Body of pancreas (tissue), 4 donors: ENCODE results near the gene PCDHGB7. TPM values are rescaled to one million over a fixed set of nuclear protein-coding genes. Genes with fewer than 3 reads are reported as not detected.

Experiments
- ATAC-seq: fragments of 150-250 bp; one replicate; pipeline ENCODE4 v1.9.1; 2016
- DNase-seq, 4 donors: peaks; one replicate each; pipeline ENCODE4 v3.0.0-alpha.2; 2019
- H3K27ac ChIP-seq, 4 donors: fragments of 200-600 bp; sonication (generic); 1 replicate in 3 of 4; 2 replicates in 1 of 4; pipeline versions ENCODE4 v1.5.1 to v1.6.1; 2016 to 2019; ENCODE audit warnings: mild to moderate bottlenecking in 1 of 4, mixed read lengths in 1 of 4, moderate library complexity in 1 of 4
- H3K27me3 ChIP-seq, 2 donors: fragments of 200-600 bp; sonication (generic); one replicate each; pipeline ENCODE4 v1.6.0; 2016; ENCODE audit warnings: mild to moderate bottlenecking in 1 of 2
- H3K36me3 ChIP-seq, 2 donors: fragments of 200-600 bp; sonication (generic); replicated peaks in 1 of 2; 2 replicates each; pipeline ENCODE4 v1.5.1; 2016; ENCODE audit warnings: low read depth in 2 of 2; ENCODE audit not compliant: insufficient read depth in 1 of 2
- H3K4me1 ChIP-seq: fragments of 200-600 bp; sonication (generic); one replicate; pipeline ENCODE4 v1.6.0; 2016
- H3K4me3 ChIP-seq, 2 donors: fragments of 200-600 bp; sonication (generic); 1 replicate in 1 of 2; 2 replicates in 1 of 2; pipeline ENCODE4 v1.5.1; 2016 to 2019
- H3K9me3 ChIP-seq, 3 donors: fragments of 200-600 bp; sonication (generic); 1 replicate in 2 of 3; 2 replicates in 1 of 3; pipeline ENCODE4 v1.5.1; 2016
- POLR2A ChIP-seq, 3 donors: fragments of 450-650 bp; IDR thresholded peaks; one replicate each; pipeline ENCODE4 v1.6.1; 2016; ENCODE audit warnings: antibody characterized with exemption in 3 of 3, mild to moderate bottlenecking in 2 of 3
- WGBS, 2 donors: methylation state at CpG; one replicate each; pipeline ENCODE4 v1.1.5; 2017; 5-methylcytosine and 5-hydroxymethylcytosine counted together
- intact Hi-C: fragments of 100-400 bp; cut with DNase I; formaldehyde crosslinking; loops from one replicate; pipeline ENCODE4 v1.15.1; 2023
- total RNA-seq, 2 donors: library from RNA; depleted of rRNA; stranded (reverse); fragments of >200 nt; gene quantifications; one replicate each; pipeline ENCODE4 v1.1.0, GENCODE V29; 2016
- TF ChIP-seq, protein P1 (sequence below), 7 experiments: fragments of 450-650 bp in 4 of 7; fragments of 200-600 bp in 3 of 7; sonication (generic) in 3 of 7; IDR thresholded peaks; one replicate each; pipeline ENCODE4 v1.5.1; 2016 to 2019; ENCODE audit warnings: antibody characterized with exemption in 7 of 7

The PCDHGB7 gene
- total RNA-seq, 2 donors from 2014 or later = 7.0 to 7.9 TPM

DNA sequence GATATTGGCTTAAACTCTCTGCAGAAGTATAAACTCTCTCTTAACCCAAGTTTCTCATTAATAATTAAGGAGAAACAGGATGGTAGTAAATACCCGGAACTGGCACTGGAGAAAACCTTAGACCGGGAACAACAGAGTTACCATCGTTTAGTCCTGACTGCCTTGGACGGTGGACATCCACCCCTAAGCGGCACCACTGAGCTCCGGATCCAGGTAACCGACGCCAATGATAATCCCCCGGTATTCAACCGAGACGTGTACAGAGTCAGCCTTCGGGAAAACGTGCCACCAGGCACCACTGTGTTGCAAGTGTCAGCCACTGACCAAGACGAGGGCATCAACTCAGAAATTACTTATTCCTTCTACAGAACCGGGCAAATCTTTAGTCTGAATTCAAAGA, 18.9 kb upstream of the PCDHGB7 start:
- DNase-seq = no peak
- WGBS, 2 donors = 19 to 30% methylated on average over 15 of the region's 15 CpGs
- ATAC-seq = no peak
- H3K36me3 ChIP-seq = no peaks in the 10 kb centered on the region
- no peak overlapping the region for H3K4me3 ChIP-seq
- TF ChIP-seq, protein P1, sequence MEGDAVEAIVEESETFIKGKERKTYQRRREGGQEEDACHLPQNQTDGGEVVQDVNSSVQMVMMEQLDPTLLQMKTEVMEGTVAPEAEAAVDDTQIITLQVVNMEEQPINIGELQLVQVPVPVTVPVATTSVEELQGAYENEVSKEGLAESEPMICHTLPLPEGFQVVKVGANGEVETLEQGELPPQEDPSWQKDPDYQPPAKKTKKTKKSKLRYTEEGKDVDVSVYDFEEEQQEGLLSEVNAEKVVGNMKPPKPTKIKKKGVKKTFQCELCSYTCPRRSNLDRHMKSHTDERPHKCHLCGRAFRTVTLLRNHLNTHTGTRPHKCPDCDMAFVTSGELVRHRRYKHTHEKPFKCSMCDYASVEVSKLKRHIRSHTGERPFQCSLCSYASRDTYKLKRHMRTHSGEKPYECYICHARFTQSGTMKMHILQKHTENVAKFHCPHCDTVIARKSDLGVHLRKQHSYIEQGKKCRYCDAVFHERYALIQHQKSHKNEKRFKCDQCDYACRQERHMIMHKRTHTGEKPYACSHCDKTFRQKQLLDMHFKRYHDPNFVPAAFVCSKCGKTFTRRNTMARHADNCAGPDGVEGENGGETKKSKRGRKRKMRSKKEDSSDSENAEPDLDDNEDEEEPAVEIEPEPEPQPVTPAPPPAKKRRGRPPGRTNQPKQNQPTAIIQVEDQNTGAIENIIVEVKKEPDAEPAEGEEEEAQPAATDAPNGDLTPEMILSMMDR (IDR thresholded peaks at IDR 0.05) = no peak
- no peak for TF ChIP-seq POLR2A (IDR thresholded peaks at IDR 0.05)
- no peaks in the 10 kb centered on the region for H3K4me1 ChIP-seq
- intact Hi-C loops = no loop called here
- no peak overlapping the region for H3K27ac ChIP-seq
- no peaks in the 10 kb centered on the region for H3K27me3 ChIP-seq
- peaks cover 0 to 63% (median 8%) of the 10 kb centered on the region in 3 donors for H3K9me3 ChIP-seq

GRCh38 chr5:141399555-141400258, 17.8 kb upstream of the PCDHGB7 start:
- H3K4me3 ChIP-seq = no peak overlapping the region
- 17 to 25% methylated on average over 11 to 51 of the region's 61 CpGs for WGBS, 2 donors
- intact Hi-C loops = no loop called here

DNA sequence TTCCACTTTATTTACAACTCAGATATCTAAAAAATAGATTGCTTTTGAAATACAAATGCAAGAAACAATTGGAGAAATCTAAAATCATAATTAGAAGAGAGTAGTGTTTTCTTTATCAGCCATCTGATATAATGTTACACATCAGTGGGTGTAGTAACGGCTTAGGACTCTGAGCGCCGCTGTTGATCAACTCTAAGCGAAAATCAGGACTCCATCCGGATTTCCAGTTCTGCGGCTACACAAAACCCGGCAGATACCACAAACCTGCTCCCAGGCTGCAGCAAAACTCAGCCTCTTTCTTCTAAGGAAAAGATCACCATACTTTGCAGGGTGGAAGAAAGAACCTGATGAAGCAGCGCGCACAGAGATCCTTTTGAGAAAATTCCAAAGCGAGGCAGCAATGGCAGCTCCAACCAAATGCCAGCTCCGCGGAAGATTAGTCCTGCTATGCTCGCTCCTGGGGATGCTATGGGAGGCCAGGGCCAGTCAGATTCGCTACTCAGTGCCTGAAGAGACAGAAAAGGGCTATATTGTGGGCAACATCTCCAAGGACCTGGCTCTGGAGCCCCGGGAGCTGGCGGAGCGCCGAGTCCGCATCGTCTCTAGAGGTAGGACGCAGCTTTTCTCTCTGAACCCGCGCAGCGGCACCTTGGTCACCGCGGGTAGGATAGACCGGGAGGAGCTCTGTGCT, 14.8 kb upstream of the PCDHGB7 start, which contains the start of gene PCDHGA9:
PCDHGA9 (plus strand) TSS at position 226 of the 691 bp plus-strand sequence; CDS start at position 401, 175 bp downstream.
- Histone ChIP-seq H3K27me3 (no peaks in the 10 kb centered on the region), H3K27ac (no peak within 1 kb of the TSS), H3K36me3 (no peaks in the 10 kb centered on the region), H3K4me1 (no peaks in the 10 kb centered on the region), H3K4me3 (no peak within 1 kb of the TSS), H3K9me3 (peaks cover 0 to 65% (median 10%) of the 10 kb centered on the region in 3 donors)
- DNase-seq = no peak
- intact Hi-C loops = no loop called here
- 21 to 22% methylated on average over 25 to 27 of the region's 27 CpGs for WGBS, 2 donors
- TF ChIP-seq, protein P1 (IDR thresholded peaks at IDR 0.05) = peak in 3 of 7 experiments; percentile 24 to 32 (median 26)
- TF ChIP-seq POLR2A (IDR thresholded peaks at IDR 0.05) = no peak
- ATAC-seq = no peak

More at GRCh38 chr5:141399555-141400258, 17.8 kb upstream of the PCDHGB7 start:
- no peaks in the 10 kb centered on the region for H3K4me1 ChIP-seq
- TF ChIP-seq, protein P1 (IDR thresholded peaks at IDR 0.05) = no peak
- no peak for TF ChIP-seq POLR2A (IDR thresholded peaks at IDR 0.05)
- no peaks in the 10 kb centered on the region for H3K36me3 ChIP-seq
- H3K27ac ChIP-seq = no peak overlapping the region
- no peak for ATAC-seq
- H3K9me3 ChIP-seq = peaks cover 0 to 64% (median 10%) of the 10 kb centered on the region in 3 donors
- DNase-seq = no peak
- H3K27me3 ChIP-seq = no peaks in the 10 kb centered on the region

- Histone ChIP-seq H3K4me3 (no peak overlapping the region), H3K4me1 (no peaks in the 10 kb centered on the region), H3K36me3 (no peaks in the 10 kb centered on the region), H3K27me3 (no peaks in the 10 kb centered on the region), H3K9me3 (peaks cover 0 to 71% (median 10%) of the 10 kb centered on the region in 3 donors), H3K27ac (no peak overlapping the region)
- intact Hi-C loops = no loop called here
- TF ChIP-seq, protein P1 (IDR thresholded peaks at IDR 0.05) = no peak
- TF ChIP-seq POLR2A (IDR thresholded peaks at IDR 0.05) = no peak
- WGBS, 2 donors = 23% methylated on average over 17 to 22 of the region's 22 CpGs
- ATAC-seq (no peak), DNase-seq (no peak)
These were observed 14.1 kb upstream of the PCDHGB7 start for GRCh38 chr5:141403387-141403786.
